Keratinocyte (primary cell): ENCODE measurements around the gene PHF12. TPM values are rescaled to one million over a fixed set of nuclear protein-coding genes. Genes with fewer than 3 reads are reported as not detected.

Source experiments
- DNase-seq: peaks from one replicate; pipeline ENCODE4 v3.0.0-alpha.2; 2011; ENCODE audit warnings: low read depth, missing footprints, low spot score
- FAIRE-seq: peaks from 2 replicates; lab custom pipeline; 2011; peaks lifted over from hg19 to GRCh38; lab: Jason Lieb, UNC
- H2AFZ ChIP-seq: 2 replicates; pipeline ENCODE4 v1.6.0; 2012; ENCODE audit warnings: low read length, control low read depth, inconsistent platforms; ENCODE audit not compliant: control insufficient read depth
- H3K27ac ChIP-seq: 2 replicates; pipeline ENCODE4 v1.5.1; 2011; ENCODE audit warnings: low read length; ENCODE audit not compliant: control insufficient read depth, insufficient read depth
- H3K27me3 ChIP-seq: 3 replicates; pipeline ENCODE4 v1.6.0; 2011; ENCODE audit warnings: low read length; ENCODE audit not compliant: control insufficient read depth, insufficient read depth; ENCODE audit errors: extremely low read depth
- H3K36me3 ChIP-seq, 2 experiments: 2 replicates in 1 of 2; 3 replicates in 1 of 2; pipeline ENCODE4 v1.5.1; 2011; ENCODE audit warnings: low read length in 2 of 2, mild to moderate bottlenecking in 1 of 2; ENCODE audit not compliant: control insufficient read depth in 2 of 2, insufficient read depth in 2 of 2; ENCODE audit errors: extremely low read depth in 1 of 2
- H3K4me1 ChIP-seq: 3 replicates; pipeline ENCODE4 v1.5.1; 2011; ENCODE audit warnings: low read length; ENCODE audit not compliant: control insufficient read depth, insufficient read depth; ENCODE audit errors: extremely low read depth
- H3K4me2 ChIP-seq: 3 replicates; pipeline ENCODE4 v1.6.0; 2011; ENCODE audit warnings: low read depth, low read length; ENCODE audit not compliant: control insufficient read depth, insufficient read depth; ENCODE audit errors: extremely low read depth
- H3K4me3 ChIP-seq, 3 experiments: fragments of 200-600 bp in 1 of 3; sonication (generic) in 1 of 3; 2 replicates in 2 of 3; 3 replicates in 1 of 3; pipeline ENCODE4 v1.5.1; 2011 to 2016; ENCODE audit warnings: low read length in 3 of 3, mild to moderate bottlenecking in 3 of 3, control low read depth in 2 of 3, inconsistent platforms in 1 of 3, low read depth in 1 of 3, mixed read lengths in 1 of 3, mixed run types in 1 of 3, moderate library complexity in 1 of 3; ENCODE audit not compliant: control insufficient read depth in 2 of 3, insufficient read depth in 2 of 3; ENCODE audit errors: extremely low read depth in 1 of 3
- H3K79me2 ChIP-seq: 2 replicates; pipeline ENCODE4 v1.6.0; 2012; ENCODE audit warnings: low read length; ENCODE audit not compliant: control insufficient read depth, insufficient read depth
- H3K9ac ChIP-seq: 3 replicates; pipeline ENCODE4 v1.6.0; 2011; ENCODE audit warnings: low read length; ENCODE audit not compliant: control insufficient read depth, insufficient read depth; ENCODE audit errors: extremely low read depth
- H3K9me1 ChIP-seq: 3 replicates; pipeline ENCODE4 v1.6.0; 2011; ENCODE audit warnings: low read length; ENCODE audit not compliant: control insufficient read depth, insufficient read depth; ENCODE audit errors: extremely low read depth
- H3K9me3 ChIP-seq: 2 replicates; pipeline ENCODE4 v1.5.1; 2012; ENCODE audit warnings: low read depth, low read length; ENCODE audit not compliant: control insufficient read depth
- H4K20me1 ChIP-seq: 3 replicates; pipeline ENCODE4 v1.6.0; 2011; ENCODE audit warnings: low read length; ENCODE audit not compliant: control insufficient read depth, insufficient read depth; ENCODE audit errors: extremely low read depth
- EZH2 ChIP-seq: IDR thresholded peaks from one replicate; pipeline ENCODE4 v1.6.1; 2012; ENCODE audit warnings: inconsistent platforms, mild to moderate bottlenecking, low read length, moderate library complexity
- dilution Hi-C: fragments of 300-500 bp; cut with MboI; formaldehyde crosslinking; loops from one replicate; pipeline ENCODE4 v1.7.0; 2020; ENCODE audit warnings: low sequenced_read_pairs; ENCODE audit not compliant: extremely low pct_ligation_motif_present
- polyA plus RNA-seq, 5 experiments: library from polyadenylated mRNA; depleted of rRNA in 3 of 5; stranded (reverse) in 3 of 5; stranded (forward) in 1 of 5; unstranded in 1 of 5; fragments of >200 nt; gene quantifications; 1 replicate in 1 of 5; 2 replicates in 3 of 5; 3 replicates in 1 of 5; pipeline versions ENCODE4 v1.2.1 to v1.2.3, GENCODE V29; 2011 to 2012; ENCODE audit warnings: missing spikeins in 2 of 5, low read depth in 1 of 5, low replicate concordance in 1 of 5
- TF ChIP-seq, protein P1 (sequence below), 3 experiments: IDR thresholded peaks in 1 of 3; conservative IDR thresholded peaks in 1 of 3; optimal IDR thresholded peaks in 1 of 3; 2 replicates in 2 of 3; 3 replicates in 1 of 3; pipeline versions ENCODE3 to v1.5.1; 2011; ENCODE audit warnings: low read length in 3 of 3, mild to moderate bottlenecking in 3 of 3, moderate library complexity in 2 of 3, control low read depth in 1 of 3, inconsistent platforms in 1 of 3; ENCODE audit not compliant: insufficient read depth in 2 of 3; ENCODE audit errors: extremely low read depth in 1 of 3

Gene PHF12
- polyA plus RNA-seq, 1 donor (not counting 4 experiments of a cell fraction or from before 2014, with no cell fraction given): 9.6 TPM

DNA sequence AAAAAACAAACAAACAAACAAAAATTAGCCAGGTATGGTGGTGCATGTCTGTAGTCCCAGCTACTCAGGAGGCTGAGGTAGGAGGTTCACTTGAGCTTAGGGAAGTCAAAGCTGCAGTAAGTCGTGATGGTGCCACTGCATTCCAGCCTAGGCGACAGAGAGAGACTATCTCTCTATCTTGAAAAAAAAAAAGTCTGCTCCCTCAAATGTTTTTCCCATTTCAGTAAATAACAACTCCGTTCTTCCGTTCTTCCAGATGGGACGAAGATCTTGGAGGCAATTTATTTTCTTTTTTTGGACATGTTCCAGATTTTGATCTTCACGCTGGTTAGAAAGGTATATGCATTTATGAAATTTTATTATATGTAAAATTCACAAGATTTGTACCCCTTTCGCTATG lies 77.5 kb downstream of the PHF12 start:
- no peak for TF ChIP-seq EZH2
- TF ChIP-seq, protein P1, sequence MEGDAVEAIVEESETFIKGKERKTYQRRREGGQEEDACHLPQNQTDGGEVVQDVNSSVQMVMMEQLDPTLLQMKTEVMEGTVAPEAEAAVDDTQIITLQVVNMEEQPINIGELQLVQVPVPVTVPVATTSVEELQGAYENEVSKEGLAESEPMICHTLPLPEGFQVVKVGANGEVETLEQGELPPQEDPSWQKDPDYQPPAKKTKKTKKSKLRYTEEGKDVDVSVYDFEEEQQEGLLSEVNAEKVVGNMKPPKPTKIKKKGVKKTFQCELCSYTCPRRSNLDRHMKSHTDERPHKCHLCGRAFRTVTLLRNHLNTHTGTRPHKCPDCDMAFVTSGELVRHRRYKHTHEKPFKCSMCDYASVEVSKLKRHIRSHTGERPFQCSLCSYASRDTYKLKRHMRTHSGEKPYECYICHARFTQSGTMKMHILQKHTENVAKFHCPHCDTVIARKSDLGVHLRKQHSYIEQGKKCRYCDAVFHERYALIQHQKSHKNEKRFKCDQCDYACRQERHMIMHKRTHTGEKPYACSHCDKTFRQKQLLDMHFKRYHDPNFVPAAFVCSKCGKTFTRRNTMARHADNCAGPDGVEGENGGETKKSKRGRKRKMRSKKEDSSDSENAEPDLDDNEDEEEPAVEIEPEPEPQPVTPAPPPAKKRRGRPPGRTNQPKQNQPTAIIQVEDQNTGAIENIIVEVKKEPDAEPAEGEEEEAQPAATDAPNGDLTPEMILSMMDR (optimal IDR thresholded peaks at IDR 0.05 in 1 of 3, IDR thresholded peaks at IDR 0.05 in 1 of 3, conservative IDR thresholded peaks at IDR 0.05 in 1 of 3; ENCODE audit: extremely low read depth in 1 of 3, insufficient read depth in 2 of 3, low read length in 3 of 3): no peak
- Histone ChIP-seq H2AFZ (no peak overlapping the region), H3K27me3 (no peaks in the 10 kb centered on the region), H4K20me1 (no peaks in the 10 kb centered on the region), H3K4me1 (peaks cover 19% of the 10 kb centered on the region), H3K9me1 (no peaks in the 10 kb centered on the region), H3K9ac (no peak overlapping the region), H3K79me2 (no peaks in the 10 kb centered on the region), H3K9me3 (no peaks in the 10 kb centered on the region), H3K4me2 (no peak overlapping the region), H3K27ac (no peak overlapping the region), H3K4me3 (no peak overlapping the region), H3K36me3 (no peaks in the 10 kb centered on the region)
- DNase-seq: no peak
- dilution Hi-C loops: no loop called here
- no peak for FAIRE-seq

DNA sequence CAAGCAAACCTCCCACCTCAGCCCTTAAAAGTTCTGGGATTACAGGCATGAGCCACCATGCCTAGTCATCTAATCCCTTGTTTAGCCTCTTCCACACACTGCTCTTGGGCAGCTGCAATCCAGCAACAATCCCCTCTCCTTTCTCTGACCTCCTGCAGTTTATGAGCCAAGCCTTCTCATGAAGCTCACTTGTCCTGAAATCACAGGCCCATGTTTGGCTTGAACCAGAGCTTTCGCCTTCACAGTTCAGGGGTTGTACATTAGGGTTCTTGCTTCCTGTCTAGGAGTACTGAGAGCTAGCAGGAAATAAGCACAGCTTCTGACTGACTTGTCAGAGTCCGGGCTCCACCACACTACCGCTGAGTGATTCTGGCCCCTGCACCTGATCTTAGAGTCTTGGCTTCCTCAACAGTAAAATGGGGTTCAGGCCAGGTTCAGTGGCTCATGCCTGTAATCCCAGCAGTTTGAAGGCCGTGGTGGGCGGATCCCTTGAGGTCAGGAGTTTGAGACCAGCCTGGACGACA lies 80.2 kb downstream of the PHF12 start:
- H3K4me2 ChIP-seq: no peak overlapping the region
- TF ChIP-seq EZH2: no peak
- TF ChIP-seq, protein P1 (optimal IDR thresholded peaks at IDR 0.05 in 1 of 3, IDR thresholded peaks at IDR 0.05 in 1 of 3, conservative IDR thresholded peaks at IDR 0.05 in 1 of 3; ENCODE audit: extremely low read depth in 1 of 3, insufficient read depth in 2 of 3, low read length in 3 of 3): no peak
- no peaks in the 10 kb centered on the region for H3K9me3 ChIP-seq
- H3K9me1 ChIP-seq: no peaks in the 10 kb centered on the region
- no peaks in the 10 kb centered on the region for H3K79me2 ChIP-seq
- no peak overlapping the region for H3K27ac ChIP-seq
- peaks cover 8% of the 10 kb centered on the region for H3K4me1 ChIP-seq
- H3K4me3 ChIP-seq: no peak overlapping the region
- DNase-seq: no peak
- H4K20me1 ChIP-seq: no peaks in the 10 kb centered on the region
- no peak overlapping the region for H2AFZ ChIP-seq
- dilution Hi-C loops: no loop called here
- H3K27me3 ChIP-seq: no peaks in the 10 kb centered on the region
- no peaks in the 10 kb centered on the region for H3K36me3 ChIP-seq
- no peak for FAIRE-seq
- no peak overlapping the region for H3K9ac ChIP-seq
